OCI-LY7 (cell line): ENCODE results near the gene GPR3.

Experiments used
- EZH2phosphoT487 ChIP-seq: fragments of 200-600 bp; sonication (generic); IDR thresholded peaks from 2 replicates; pipeline ENCODE4 v1.6.1; 2018; ENCODE audit warnings: low read depth, borderline replicate concordance, mild to moderate bottlenecking, mixed run types, antibody characterized with exemption, low read length, moderate library complexity, mixed read lengths
- TF ChIP-seq, protein P1 (sequence below): fragments of 200-600 bp; sonication (generic); conservative IDR thresholded peaks from 2 replicates; pipeline ENCODE4 v1.5.1; 2014; ENCODE audit warnings: mild to moderate bottlenecking, antibody characterized with exemption, low read length, moderate library complexity, mixed read lengths

DNA sequence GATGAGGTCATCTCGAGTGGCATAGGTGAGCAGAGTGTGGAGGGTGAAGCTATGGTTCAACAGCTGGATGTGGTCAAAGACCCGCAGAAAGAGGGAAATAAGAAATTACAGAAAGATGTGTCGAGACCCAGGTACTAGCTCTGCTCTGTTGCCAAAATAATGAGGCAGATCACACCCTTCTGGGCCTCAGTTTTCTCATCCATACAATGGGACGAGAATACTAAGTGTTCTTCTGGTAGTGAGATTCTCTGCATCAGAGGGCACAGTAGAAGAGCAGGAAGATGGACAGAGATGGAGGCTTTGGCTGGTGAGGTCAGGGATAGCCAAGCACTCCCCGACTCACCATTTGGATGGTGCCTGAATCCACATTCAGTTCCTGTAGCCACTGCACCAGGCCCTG, 36.7 kb upstream of the GPR3 start:
- TF ChIP-seq, protein P1, sequence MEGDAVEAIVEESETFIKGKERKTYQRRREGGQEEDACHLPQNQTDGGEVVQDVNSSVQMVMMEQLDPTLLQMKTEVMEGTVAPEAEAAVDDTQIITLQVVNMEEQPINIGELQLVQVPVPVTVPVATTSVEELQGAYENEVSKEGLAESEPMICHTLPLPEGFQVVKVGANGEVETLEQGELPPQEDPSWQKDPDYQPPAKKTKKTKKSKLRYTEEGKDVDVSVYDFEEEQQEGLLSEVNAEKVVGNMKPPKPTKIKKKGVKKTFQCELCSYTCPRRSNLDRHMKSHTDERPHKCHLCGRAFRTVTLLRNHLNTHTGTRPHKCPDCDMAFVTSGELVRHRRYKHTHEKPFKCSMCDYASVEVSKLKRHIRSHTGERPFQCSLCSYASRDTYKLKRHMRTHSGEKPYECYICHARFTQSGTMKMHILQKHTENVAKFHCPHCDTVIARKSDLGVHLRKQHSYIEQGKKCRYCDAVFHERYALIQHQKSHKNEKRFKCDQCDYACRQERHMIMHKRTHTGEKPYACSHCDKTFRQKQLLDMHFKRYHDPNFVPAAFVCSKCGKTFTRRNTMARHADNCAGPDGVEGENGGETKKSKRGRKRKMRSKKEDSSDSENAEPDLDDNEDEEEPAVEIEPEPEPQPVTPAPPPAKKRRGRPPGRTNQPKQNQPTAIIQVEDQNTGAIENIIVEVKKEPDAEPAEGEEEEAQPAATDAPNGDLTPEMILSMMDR: no peak
- no peak for TF ChIP-seq EZH2phosphoT487
